HepG2 (cell line): Measurements from ENCODE around the gene ENKUR.

ENCODE experiments used
- JUN ChIP-seq: sonication (generic); formaldehyde crosslinking; IDR thresholded peaks from 2 replicates; pipeline ENCODE4 v1.4.0; 2020; ENCODE audit warnings: mild to moderate bottlenecking, missing genetic modification reagents
- MYNN ChIP-seq: sonication (generic); formaldehyde crosslinking; IDR thresholded peaks from 2 replicates; pipeline ENCODE4 v1.4.0; 2020; ENCODE audit warnings: mild to moderate bottlenecking, low read depth, missing genetic modification reagents
- NR2F2 ChIP-seq: IDR thresholded peaks from 2 replicates; pipeline ENCODE4 v1.6.1; 2012; ENCODE audit warnings: low read depth, inconsistent platforms, borderline replicate concordance
- POLR2A ChIP-seq, 2 experiments: IDR thresholded peaks; 2 replicates each; pipeline ENCODE4 v1.6.1; 2011; ENCODE audit warnings: low read depth in 2 of 2, low read length in 2 of 2, mild to moderate bottlenecking in 1 of 2, moderate library complexity in 1 of 2; ENCODE audit not compliant: insufficient read depth in 1 of 2
- REPIN1 ChIP-seq: sonication (generic); formaldehyde crosslinking; IDR thresholded peaks from 2 replicates; pipeline ENCODE4 v1.8.0; 2022; ENCODE audit warnings: missing genetic modification reagents, low read depth, mild to moderate bottlenecking, borderline replicate concordance
- RFXAP ChIP-seq: sonication (generic); formaldehyde crosslinking; IDR thresholded peaks from 2 replicates; pipeline ENCODE4 v1.4.0; 2020; ENCODE audit warnings: missing genetic modification reagents, borderline replicate concordance
- ZFY ChIP-seq: sonication (generic); formaldehyde crosslinking; IDR thresholded peaks from 2 replicates; pipeline ENCODE4 v1.4.0; 2020; ENCODE audit warnings: missing genetic modification reagents
- ZNF12 ChIP-seq: sonication (generic); formaldehyde crosslinking; IDR thresholded peaks from 2 replicates; pipeline ENCODE4 v1.5.0; 2020; ENCODE audit warnings: missing genetic modification reagents
- ZNF274 ChIP-seq: sonication (generic); formaldehyde crosslinking; IDR thresholded peaks from 2 replicates; pipeline ENCODE4 v1.5.1; 2020; ENCODE audit warnings: mild to moderate bottlenecking, missing genetic modification reagents
- ZNF792 ChIP-seq: IDR thresholded peaks from 2 replicates; pipeline ENCODE4 v1.6.1; 2016
- TF ChIP-seq, protein P1 (sequence below): sonication (generic); formaldehyde crosslinking; IDR thresholded peaks from 2 replicates; pipeline ENCODE4 v1.5.0; 2020; ENCODE audit warnings: mild to moderate bottlenecking, missing genetic modification reagents, moderate library complexity
- TF ChIP-seq, protein P2 (sequence below): sonication (generic); formaldehyde crosslinking; IDR thresholded peaks from 2 replicates; pipeline ENCODE4 v1.5.1; 2020; ENCODE audit warnings: missing genetic modification reagents, mild to moderate bottlenecking, borderline replicate concordance
- TF ChIP-seq, protein P3 (sequence below): sonication (generic); formaldehyde crosslinking; IDR thresholded peaks from 2 replicates; pipeline ENCODE4 v1.8.0; 2022; ENCODE audit warnings: mild to moderate bottlenecking, missing genetic modification reagents

DNA sequence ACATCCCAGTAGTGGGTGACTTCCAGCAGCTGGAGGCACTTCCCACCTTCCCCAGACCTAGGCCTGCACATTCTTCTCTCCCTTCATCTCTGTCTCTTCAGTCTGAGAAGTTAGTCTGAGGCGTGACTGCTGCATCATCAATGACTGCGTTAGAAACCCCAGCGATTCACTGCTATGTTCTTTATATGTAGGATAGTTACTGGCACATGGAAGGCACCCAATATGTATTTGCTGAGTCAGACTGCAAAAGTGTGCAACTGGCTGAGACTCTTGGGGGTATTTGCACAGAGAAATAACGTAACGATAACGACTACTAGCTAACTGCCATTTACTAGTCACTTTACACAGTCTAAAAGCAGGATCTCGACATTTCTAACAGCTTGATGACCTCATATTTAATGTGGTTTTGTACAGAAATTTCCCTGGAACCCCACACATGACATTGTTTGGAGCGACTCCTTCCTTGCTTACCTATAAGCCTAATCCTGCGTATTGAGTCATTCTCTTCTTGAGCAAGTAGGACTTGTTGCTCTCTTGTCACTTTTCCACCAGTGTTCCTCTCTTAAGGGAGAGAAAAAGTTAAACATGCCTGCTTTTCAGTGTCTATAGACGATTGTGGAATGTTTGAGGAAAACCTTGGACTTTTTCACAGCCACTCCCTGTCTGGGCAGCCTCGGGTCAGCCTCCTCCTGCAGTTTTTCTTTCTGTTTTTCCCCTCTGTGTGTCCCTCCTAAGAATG is 45.9 kb upstream of the ENKUR start:
- TF ChIP-seq, protein P1, sequence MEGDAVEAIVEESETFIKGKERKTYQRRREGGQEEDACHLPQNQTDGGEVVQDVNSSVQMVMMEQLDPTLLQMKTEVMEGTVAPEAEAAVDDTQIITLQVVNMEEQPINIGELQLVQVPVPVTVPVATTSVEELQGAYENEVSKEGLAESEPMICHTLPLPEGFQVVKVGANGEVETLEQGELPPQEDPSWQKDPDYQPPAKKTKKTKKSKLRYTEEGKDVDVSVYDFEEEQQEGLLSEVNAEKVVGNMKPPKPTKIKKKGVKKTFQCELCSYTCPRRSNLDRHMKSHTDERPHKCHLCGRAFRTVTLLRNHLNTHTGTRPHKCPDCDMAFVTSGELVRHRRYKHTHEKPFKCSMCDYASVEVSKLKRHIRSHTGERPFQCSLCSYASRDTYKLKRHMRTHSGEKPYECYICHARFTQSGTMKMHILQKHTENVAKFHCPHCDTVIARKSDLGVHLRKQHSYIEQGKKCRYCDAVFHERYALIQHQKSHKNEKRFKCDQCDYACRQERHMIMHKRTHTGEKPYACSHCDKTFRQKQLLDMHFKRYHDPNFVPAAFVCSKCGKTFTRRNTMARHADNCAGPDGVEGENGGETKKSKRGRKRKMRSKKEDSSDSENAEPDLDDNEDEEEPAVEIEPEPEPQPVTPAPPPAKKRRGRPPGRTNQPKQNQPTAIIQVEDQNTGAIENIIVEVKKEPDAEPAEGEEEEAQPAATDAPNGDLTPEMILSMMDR: no peak
- TF ChIP-seq, protein P2, sequence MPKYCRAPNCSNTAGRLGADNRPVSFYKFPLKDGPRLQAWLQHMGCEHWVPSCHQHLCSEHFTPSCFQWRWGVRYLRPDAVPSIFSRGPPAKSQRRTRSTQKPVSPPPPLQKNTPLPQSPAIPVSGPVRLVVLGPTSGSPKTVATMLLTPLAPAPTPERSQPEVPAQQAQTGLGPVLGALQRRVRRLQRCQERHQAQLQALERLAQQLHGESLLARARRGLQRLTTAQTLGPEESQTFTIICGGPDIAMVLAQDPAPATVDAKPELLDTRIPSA: no peak
- TF ChIP-seq POLR2A (IDR thresholded peaks at IDR 0.05; ENCODE audit: insufficient read depth in 1 of 2, low read depth in 2 of 2, low read length in 2 of 2) (no peak), REPIN1 (CRISPR knock-in tag) (no peak), RFXAP (CRISPR knock-in tag) (no peak), ZNF792 (no peak), JUN (CRISPR knock-in tag) (no peak), NR2F2 (no peak), ZNF12 (CRISPR knock-in tag) (no peak), MYNN (no peak), ZNF274 (CRISPR knock-in tag) (no peak), ZFY (CRISPR knock-in tag) (no peak)
- TF ChIP-seq, protein P3, sequence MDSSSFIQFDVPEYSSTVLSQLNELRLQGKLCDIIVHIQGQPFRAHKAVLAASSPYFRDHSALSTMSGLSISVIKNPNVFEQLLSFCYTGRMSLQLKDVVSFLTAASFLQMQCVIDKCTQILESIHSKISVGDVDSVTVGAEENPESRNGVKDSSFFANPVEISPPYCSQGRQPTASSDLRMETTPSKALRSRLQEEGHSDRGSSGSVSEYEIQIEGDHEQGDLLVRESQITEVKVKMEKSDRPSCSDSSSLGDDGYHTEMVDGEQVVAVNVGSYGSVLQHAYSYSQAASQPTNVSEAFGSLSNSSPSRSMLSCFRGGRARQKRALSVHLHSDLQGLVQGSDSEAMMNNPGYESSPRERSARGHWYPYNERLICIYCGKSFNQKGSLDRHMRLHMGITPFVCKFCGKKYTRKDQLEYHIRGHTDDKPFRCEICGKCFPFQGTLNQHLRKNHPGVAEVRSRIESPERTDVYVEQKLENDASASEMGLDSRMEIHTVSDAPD: no peak
